GM21526 (cell line): ENCODE data around the gene DPF3.

Experiments used
- ATAC-seq: cut with Tn5 transposase; IDR thresholded peaks from one replicate; pipeline ENCODE4 v1.9.1; 2021; ENCODE audit warnings: moderate library complexity; ENCODE audit not compliant: unreplicated experiment, low FRiP score

Gene DPF3

DNA sequence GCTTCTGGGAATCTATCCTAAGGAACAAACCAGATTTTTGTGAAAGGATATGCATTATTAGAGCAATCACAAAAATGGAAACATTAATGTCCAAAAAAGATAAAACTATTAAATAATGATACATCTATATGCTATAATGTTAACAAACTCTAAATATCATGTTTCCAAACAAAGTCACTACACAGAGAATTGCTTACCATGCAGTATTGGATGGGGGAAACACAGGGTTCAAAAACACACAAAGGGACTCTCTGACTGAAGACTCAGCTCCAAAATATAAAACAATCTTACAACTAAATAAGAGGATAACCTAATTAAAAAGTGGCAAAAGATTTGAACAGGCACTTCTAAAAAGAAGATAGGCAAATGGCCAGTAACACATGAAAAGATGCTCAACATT is 304.2 kb downstream of the DPF3 start:
- ATAC-seq: no peak

DNA sequence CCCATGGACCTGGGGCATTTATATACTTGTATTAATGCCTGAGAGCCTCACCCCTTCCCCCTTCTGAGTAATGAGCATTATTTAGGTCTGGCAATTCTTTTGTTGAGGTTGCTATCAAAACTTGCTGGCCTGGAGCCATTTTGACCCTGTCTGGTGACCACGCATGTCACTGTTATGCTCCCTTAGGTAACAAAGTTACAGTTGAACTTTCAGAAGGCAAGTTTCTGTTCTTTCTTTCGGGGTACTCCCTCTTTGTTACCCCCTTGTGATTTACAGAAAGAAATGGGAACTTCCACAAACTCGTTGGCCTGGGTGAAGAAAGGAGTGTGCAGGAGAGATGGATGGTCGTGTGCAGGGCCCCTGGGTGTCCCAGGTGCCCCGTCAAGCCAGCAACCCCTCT is 305.4 kb downstream of the DPF3 start:
- no peak for ATAC-seq

DNA sequence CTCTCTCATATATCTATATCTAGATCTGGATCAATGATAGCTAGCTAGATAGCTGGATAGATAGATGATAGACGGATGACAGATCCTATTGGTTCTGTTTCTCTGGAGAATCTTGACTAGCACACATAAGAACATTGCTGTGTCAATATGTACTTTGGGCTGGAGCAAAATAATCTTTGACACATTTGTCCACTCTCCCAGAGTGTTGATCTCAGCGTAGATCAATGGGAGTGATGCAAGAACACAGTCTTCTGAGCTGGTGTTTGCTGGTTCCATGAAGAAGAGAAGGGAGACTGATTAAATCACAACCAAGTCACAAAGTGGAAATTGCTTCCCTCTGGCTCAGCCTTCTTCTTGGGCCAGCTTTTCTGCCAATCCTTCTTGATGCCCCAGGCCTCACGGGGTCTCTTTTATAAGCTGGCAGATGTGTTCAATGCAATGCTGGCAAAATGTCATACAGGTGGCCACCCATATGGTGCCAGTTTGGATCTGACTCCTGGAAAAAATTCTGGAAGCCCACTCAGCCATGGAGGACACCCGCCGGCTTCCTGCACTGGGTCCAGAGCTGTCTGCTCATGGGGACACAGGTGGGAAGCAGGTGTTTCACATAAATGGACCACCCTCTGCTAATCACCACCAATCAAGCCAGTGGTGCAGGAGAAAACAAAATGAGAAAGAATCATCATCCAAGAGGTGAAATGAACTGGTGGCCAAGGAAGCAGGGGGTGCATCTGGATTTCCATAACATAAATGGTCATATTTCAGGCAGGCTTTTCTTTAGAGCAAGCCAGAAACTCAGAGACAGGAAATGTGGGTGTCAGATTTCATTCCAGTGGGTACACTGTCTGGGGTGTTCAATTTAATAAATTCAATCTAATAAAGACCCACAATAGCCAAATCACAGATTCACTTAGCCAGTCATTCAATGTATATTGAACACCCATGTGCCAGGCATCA is 310.3 kb downstream of the DPF3 start:
- no peak for ATAC-seq

DNA sequence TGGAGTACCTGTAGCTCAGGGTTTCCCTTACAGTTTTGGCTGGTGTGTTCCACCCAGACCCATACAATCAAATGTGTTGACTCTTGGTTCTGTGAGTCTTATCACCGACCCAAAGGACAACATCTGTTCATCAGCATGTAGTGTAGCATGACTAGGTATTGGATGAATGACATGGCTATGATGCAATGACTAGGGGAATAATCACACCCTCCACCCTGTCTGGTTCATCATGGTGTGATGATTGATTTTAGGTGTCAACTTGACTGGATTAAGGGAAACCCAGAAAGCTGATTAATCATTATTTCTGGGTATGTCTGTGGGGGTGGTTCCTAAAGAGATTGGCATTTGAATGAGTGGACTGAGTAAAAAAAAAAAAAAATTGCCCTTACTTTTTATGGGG is 311.3 kb downstream of the DPF3 start:
- ATAC-seq: no peak

DNA sequence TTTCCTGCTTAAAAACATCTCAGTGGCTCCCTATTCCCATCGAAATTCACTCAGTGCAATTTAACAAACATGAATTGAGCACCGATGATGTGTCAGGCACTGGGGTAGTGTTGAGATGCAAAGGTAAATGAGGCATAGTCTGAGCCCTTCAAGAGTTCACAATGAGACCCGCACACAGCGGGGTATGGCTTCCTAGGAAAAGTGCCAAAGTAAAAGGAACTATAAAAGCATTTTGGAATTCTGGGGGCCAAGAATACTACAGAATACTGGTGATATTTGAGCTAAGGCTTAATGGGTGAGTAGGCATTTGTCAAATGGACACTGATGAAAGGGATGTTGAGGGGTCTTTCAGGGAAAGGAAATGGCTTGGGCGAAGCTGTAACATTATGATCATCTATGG is 315.4 kb downstream of the DPF3 start:
- ATAC-seq: no peak

DNA sequence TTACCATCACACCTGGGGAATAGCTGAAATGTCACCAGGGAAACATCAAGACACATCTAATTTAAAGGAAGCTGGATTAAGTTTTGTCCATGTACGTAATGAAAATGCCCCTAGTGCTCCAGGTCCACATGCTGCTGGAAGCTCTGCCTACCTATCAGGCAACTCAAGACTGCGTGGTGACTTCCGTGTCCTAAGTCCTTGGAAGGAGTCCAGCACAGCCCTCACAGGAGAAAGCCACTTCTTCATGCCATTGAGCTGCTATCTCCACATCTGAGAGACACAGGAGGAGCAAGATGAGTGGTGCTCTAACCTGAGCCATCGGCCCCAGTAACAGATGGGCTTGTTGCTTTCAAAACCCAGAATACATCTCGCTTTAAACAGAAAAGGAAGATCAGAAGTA is 316.4 kb downstream of the DPF3 start:
- no peak for ATAC-seq

DNA sequence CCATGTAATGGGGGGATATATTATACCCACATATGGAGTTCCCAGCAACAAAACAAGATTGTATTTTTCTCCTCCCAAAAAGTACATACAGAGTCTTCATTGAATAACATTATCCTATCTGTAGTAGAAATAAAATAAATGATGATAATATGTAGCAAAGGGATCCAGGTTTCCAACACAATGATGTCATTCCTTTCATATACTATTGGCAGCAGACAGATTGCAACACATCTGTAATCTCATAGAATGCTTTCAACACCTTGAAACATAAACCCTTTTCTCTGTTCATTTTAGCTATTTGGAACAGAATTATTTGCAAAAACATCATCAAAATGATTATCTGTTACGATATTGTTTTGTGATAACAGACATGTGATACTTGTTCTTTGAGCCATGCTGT is 317.6 kb downstream of the DPF3 start:
- no peak for ATAC-seq

DNA sequence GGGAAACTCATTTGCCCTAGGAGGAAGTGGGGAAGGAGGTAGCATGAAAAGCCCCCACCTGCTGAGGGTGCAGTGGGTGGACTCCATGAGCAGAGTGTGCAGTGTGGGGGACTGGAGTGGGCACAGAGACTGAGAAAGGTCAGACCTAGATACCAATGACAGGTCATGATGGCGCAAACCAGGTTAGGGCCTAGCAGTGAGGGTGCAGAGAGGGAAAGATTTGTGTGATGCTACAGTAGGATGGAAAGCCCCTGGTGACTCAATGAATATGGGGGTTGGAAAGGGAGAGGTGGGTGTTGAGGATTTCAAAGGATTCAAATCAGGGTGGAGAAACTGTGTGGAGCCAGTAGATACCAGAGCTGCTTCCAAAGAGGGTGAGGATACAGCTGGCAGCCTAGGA is 319.2 kb downstream of the DPF3 start:
- no peak for ATAC-seq

DNA sequence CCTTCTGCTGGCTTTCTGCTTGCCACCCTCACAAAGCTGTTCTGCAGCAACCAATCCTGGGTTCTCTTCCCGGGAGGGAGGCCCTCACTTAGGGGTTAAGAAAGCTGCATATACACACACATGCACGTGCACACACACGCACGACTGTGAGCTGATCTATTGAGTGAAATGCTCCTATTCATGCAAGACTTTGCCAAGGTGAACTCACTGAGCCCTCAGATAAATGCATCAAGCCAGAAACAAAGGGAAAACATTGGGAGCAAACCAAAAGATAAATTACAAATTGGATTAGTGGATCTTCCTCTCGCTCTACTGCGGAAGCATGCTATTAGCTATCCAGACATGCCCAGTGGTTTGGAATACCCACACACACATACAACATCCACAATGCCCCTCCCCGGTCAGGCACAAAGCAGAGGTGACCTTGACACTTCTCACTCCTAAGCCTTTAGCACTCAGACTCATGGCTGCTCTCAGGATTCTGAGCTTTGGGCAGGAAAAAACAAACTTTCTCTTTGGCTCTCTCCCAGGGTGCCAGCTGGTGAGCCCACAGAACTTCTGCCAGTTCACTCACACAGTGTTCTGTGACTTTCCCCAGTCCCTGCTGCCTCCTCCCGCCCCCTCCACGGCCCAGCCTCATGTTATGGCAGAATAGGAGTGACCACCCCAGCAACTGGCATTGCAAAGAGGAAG is 320.0 kb downstream of the DPF3 start:
- no peak for ATAC-seq
